H1 (cell line): Measurements from ENCODE around the gene ATMIN. TPM values are rescaled to one million over a fixed set of nuclear protein-coding genes. Genes with fewer than 3 reads are reported as not detected.

Experiments used
- CTCF ChIA-PET: fragments of 300-600 bp; sonication (Branson Sonifier 250); formaldehyde crosslinking; loops from one replicate; lab custom pipeline; 2021; ENCODE audit not compliant: partially characterized antibody; lab: Charles Lee
- POLR2A ChIA-PET: fragments of 300-600 bp; sonication (Branson Sonifier 250); formaldehyde crosslinking; loops from one replicate; lab custom pipeline; 2021; ENCODE audit warnings: inconsistent platforms; ENCODE audit not compliant: partially characterized antibody; lab: Charles Lee
- DNase-seq, 2 experiments: peaks; one replicate each; pipeline versions ENCODE4 v3.0.0 to v3.0.0-alpha.2; 2010 to 2022; ENCODE audit warnings: low spot score in 2 of 2, low read depth in 1 of 2, mixed read lengths in 1 of 2
- FAIRE-seq: peaks from 2 replicates; lab custom pipeline; 2011; peaks lifted over from hg19 to GRCh38; lab: Jason Lieb, UNC
- H2AFZ ChIP-seq: 2 replicates; pipeline ENCODE4 v1.8.1; 2012; ENCODE audit warnings: low read length, inconsistent platforms
- H2AK5ac ChIP-seq: 2 replicates; pipeline ENCODE4 v1.6.1; 2013; ENCODE audit warnings: low read depth, low read length
- H2BK120ac ChIP-seq: replicated peaks from 2 replicates; pipeline ENCODE3; 2013; ENCODE audit warnings: low read depth, low read length, inconsistent platforms
- H2BK12ac ChIP-seq: 2 replicates; pipeline ENCODE4 v1.6.1; 2013; ENCODE audit warnings: low read depth, low read length
- H2BK15ac ChIP-seq: 2 replicates; pipeline ENCODE4 v1.6.1; 2013; ENCODE audit warnings: low read length
- H2BK20ac ChIP-seq: 2 replicates; pipeline ENCODE4 v1.6.1; 2013; ENCODE audit warnings: low read length
- H2BK5ac ChIP-seq: 2 replicates; pipeline ENCODE4 v1.6.1; 2013; ENCODE audit warnings: low read depth, low read length
- H3K14ac ChIP-seq: 2 replicates; pipeline ENCODE4 v1.6.1; 2013; ENCODE audit warnings: inconsistent platforms; ENCODE audit not compliant: insufficient read length
- H3K18ac ChIP-seq: 2 replicates; pipeline ENCODE4 v1.6.1; 2013; ENCODE audit warnings: low read length; ENCODE audit errors: extremely low read depth
- H3K23ac ChIP-seq: 2 replicates; pipeline ENCODE4 v1.6.1; 2013; ENCODE audit warnings: inconsistent platforms; ENCODE audit not compliant: insufficient read length
- H3K23me2 ChIP-seq: 2 replicates; pipeline ENCODE4 v1.6.1; 2013; ENCODE audit warnings: low read depth, low read length
- H3K27ac ChIP-seq: 2 replicates; pipeline ENCODE4 v1.6.1; 2011; ENCODE audit warnings: low read depth, low read length, inconsistent platforms
- H3K27me3 ChIP-seq, 4 experiments: replicated peaks in 1 of 4; 1 replicate in 1 of 4; 2 replicates in 3 of 4; pipeline versions ENCODE4 v1.6.1 to v1.8.1; 2011 to 2013; ENCODE audit warnings: low read length in 3 of 4, mild to moderate bottlenecking in 3 of 4, inconsistent platforms in 2 of 4, mixed read lengths in 2 of 4, moderate library complexity in 1 of 4; ENCODE audit not compliant: control insufficient read depth in 3 of 4, insufficient read depth in 3 of 4; ENCODE audit errors: extremely low read depth in 1 of 4
- H3K36me3 ChIP-seq, 4 experiments: 2 replicates each; pipeline versions ENCODE4 v1.6.1 to v1.8.1; 2011 to 2013; ENCODE audit warnings: mild to moderate bottlenecking in 4 of 4, low read length in 3 of 4, moderate library complexity in 2 of 4, control low read depth in 1 of 4, inconsistent platforms in 1 of 4; ENCODE audit not compliant: insufficient read depth in 4 of 4, control insufficient read depth in 2 of 4
- H3K4ac ChIP-seq: replicated peaks from 2 replicates; pipeline ENCODE3; 2013; ENCODE audit warnings: low read length, low read depth, mixed read lengths, inconsistent platforms; ENCODE audit not compliant: insufficient read length
- H3K4me1 ChIP-seq, 4 experiments: replicated peaks in 1 of 4; 1 replicate in 1 of 4; 2 replicates in 3 of 4; pipeline versions ENCODE4 v1.6.1 to v1.8.1; 2011 to 2013; ENCODE audit warnings: low read length in 3 of 4, inconsistent platforms in 2 of 4, mixed read lengths in 1 of 4; ENCODE audit not compliant: insufficient read depth in 4 of 4, control insufficient read depth in 3 of 4
- H3K4me2 ChIP-seq, 2 experiments: 2 replicates each; pipeline versions ENCODE4 v1.6.1 to v1.8.1; 2011 to 2013; ENCODE audit warnings: low read depth in 2 of 2, low read length in 2 of 2, control low read depth in 1 of 2, inconsistent platforms in 1 of 2, mild to moderate bottlenecking in 1 of 2; ENCODE audit not compliant: insufficient read depth in 1 of 2
- H3K4me3 ChIP-seq, 4 experiments: fragments of 200-600, 300-600 bp in 1 of 4; sonication (generic), shearing (Covaris generic), sonication (Bioruptor Twin) in 1 of 4; 2 replicates each; pipeline versions ENCODE4 v1.5.1 to v1.8.1; 2011 to 2016; ENCODE audit warnings: low read length in 4 of 4, low read depth in 3 of 4, control low read depth in 2 of 4, inconsistent platforms in 2 of 4, mild to moderate bottlenecking in 2 of 4, mixed read lengths in 1 of 4, moderate library complexity in 1 of 4; ENCODE audit not compliant: insufficient read depth in 2 of 4; ENCODE audit errors: extremely low read depth in 1 of 4
- H3K56ac ChIP-seq: replicated peaks from 2 replicates; pipeline ENCODE3; 2013; ENCODE audit warnings: low read depth, mild to moderate bottlenecking, mixed read lengths, low read length, inconsistent platforms; ENCODE audit not compliant: insufficient read length
- H3K79me1 ChIP-seq: 2 replicates; pipeline ENCODE4 v1.6.1; 2013; ENCODE audit warnings: low read depth, low read length, control low read depth
- H3K79me2 ChIP-seq, 2 experiments: 2 replicates each; pipeline versions ENCODE4 v1.6.1 to v1.8.1; 2012 to 2013; ENCODE audit warnings: low read length in 2 of 2, mild to moderate bottlenecking in 2 of 2, inconsistent platforms in 1 of 2; ENCODE audit not compliant: insufficient read depth in 2 of 2, control insufficient read depth in 1 of 2
- H3K9ac ChIP-seq, 4 experiments: replicated peaks in 1 of 4; 1 replicate in 1 of 4; 2 replicates in 3 of 4; pipeline versions ENCODE4 v1.6.1 to v1.8.1; 2011 to 2013; ENCODE audit warnings: low read depth in 3 of 4, low read length in 3 of 4, control low read depth in 2 of 4, mild to moderate bottlenecking in 2 of 4, moderate library complexity in 2 of 4, inconsistent platforms in 1 of 4; ENCODE audit errors: extremely low read depth in 1 of 4
- H3K9me3 ChIP-seq, 2 experiments: 2 replicates each; pipeline versions ENCODE4 v1.6.1 to v1.8.1; 2012 to 2013; ENCODE audit warnings: mild to moderate bottlenecking in 2 of 2, moderate library complexity in 2 of 2, control low read depth in 1 of 2, inconsistent platforms in 1 of 2, low read depth in 1 of 2, low read length in 1 of 2, mixed read lengths in 1 of 2; ENCODE audit not compliant: insufficient read depth in 2 of 2
- H4K20me1 ChIP-seq, 2 experiments: replicated peaks in 1 of 2; 2 replicates each; pipeline versions ENCODE3 to v1.8.1; 2011 to 2013; ENCODE audit warnings: inconsistent platforms in 2 of 2, low read length in 2 of 2, mild to moderate bottlenecking in 1 of 2; ENCODE audit not compliant: insufficient read depth in 2 of 2, control insufficient read depth in 1 of 2
- H4K5ac ChIP-seq: 2 replicates; pipeline ENCODE4 v1.6.1; 2013; ENCODE audit warnings: low read length, low read depth, mixed read lengths, inconsistent platforms; ENCODE audit not compliant: insufficient read length
- H4K8ac ChIP-seq: 2 replicates; pipeline ENCODE4 v1.8.0; 2013; ENCODE audit warnings: mild to moderate bottlenecking, moderate library complexity, low read length, inconsistent platforms; ENCODE audit not compliant: insufficient read depth; ENCODE audit errors: extremely low read depth
- H4K91ac ChIP-seq: replicated peaks from 2 replicates; pipeline ENCODE3; 2013; ENCODE audit warnings: low read length, mixed read lengths, inconsistent platforms; ENCODE audit not compliant: insufficient read length
- CBX8 ChIP-seq: fragments of 300-800, 300-1000 bp; sonication (generic); IDR thresholded peaks from 2 replicates; pipeline ENCODE4 v1.7.1; 2016; ENCODE audit warnings: low read depth, low read length, borderline replicate concordance
- PHF8 ChIP-seq: fragments of 200-600 bp; sonication (generic); conservative IDR thresholded peaks from 2 replicates; pipeline ENCODE4 v1.7.1; 2012; ENCODE audit warnings: low read depth, mild to moderate bottlenecking, inconsistent platforms, low read length, moderate library complexity
- POLR2AphosphoS5 ChIP-seq: IDR thresholded peaks from 2 replicates; pipeline ENCODE4 v1.6.1; 2011; ENCODE audit warnings: low read depth, low read length
- RNF2 ChIP-seq: fragments of 200-900, 300-1000 bp; sonication (generic); IDR thresholded peaks from 2 replicates; pipeline ENCODE4 v1.7.1; 2016; ENCODE audit warnings: borderline replicate concordance, low read depth, mild to moderate bottlenecking, antibody characterized with exemption, low read length; ENCODE audit not compliant: poor library complexity, severe bottlenecking; ENCODE audit errors: missing control alignments
- WGBS, 2 experiments: shearing (Covaris generic) in 1 of 2; methylation state at CpG; one replicate each; pipeline versions ENCODE4 v1.1.6 to v1.1.7; 2013 to 2015; ENCODE audit warnings: low lambda C conversion rate in 2 of 2, mixed read lengths in 2 of 2, inconsistent platforms in 1 of 2, low coverage in 1 of 2, missing lambda C conversion rate in 1 of 2; ENCODE audit not compliant: insufficient replicate concordance in 2 of 2, insufficient coverage in 1 of 2, insufficient read length in 1 of 2; ENCODE audit errors: extremely low coverage in 1 of 2, missing lambda C conversion rate in 1 of 2; 5-methylcytosine and 5-hydroxymethylcytosine counted together
- polyA plus RNA-seq, 7 experiments: library from polyadenylated mRNA; depleted of rRNA in 3 of 7; stranded (reverse) in 5 of 7; unstranded in 2 of 7; fragments of >200 nt in 5 of 7; fragments of 200-250 nt in 2 of 7; gene quantifications; 1 replicate in 5 of 7; 2 replicates in 1 of 7; 4 replicates in 1 of 7; pipeline versions ENCODE4 v1.2.1 to v1.2.3, GENCODE V29; 2011 to 2013; ENCODE audit warnings: missing spikeins in 2 of 7, mixed read lengths in 2 of 7
- total RNA-seq: library from RNA; stranded (reverse); fragmentation: NEBNext Ultra II Directional; extraction: Animal tissue kit (Norgen Biotek cat#: 25700); gene quantifications from 2 replicates; pipeline ENCODE4 v1.2.1, GENCODE V29; 2021

The ATMIN gene
- total and polyA plus RNA-seq, 2 of the 8 experiments (the other 6 are each of a cell fraction or from before 2014, with no cell fraction given), result 34.8 to 59.8 TPM

GRCh38 chr16:80991792-80992430 lies 43.7 kb upstream of the ATMIN start:
- H4K20me1 ChIP-seq, result peaks cover 10 to 12% of the 10 kb centered on the region in 2 experiments
- no peak overlapping the region for H2BK5ac ChIP-seq
- H2AFZ ChIP-seq, result no peak overlapping the region
- no peak overlapping the region for H2BK20ac ChIP-seq
- H4K5ac ChIP-seq, result no peak overlapping the region
- no peak overlapping the region for H3K4me2 ChIP-seq
- H3K27me3 ChIP-seq, result no peaks in the 10 kb centered on the region; a peak in 2 of 7 replicates
- H3K4me1 ChIP-seq, result peaks cover 0 to 9% (median 4%) of the 10 kb centered on the region in 4 experiments; a peak in 5 of 7 replicates
- WGBS, 2 experiments, result 58% methylated on average over 6 of the region's 6 CpGs; no CpG with 5 or more reads in 1 of the 2 experiments
- DNase-seq (no peak), FAIRE-seq (no peak)
- no peak overlapping the region for H3K4me3 ChIP-seq
- POLR2A ChIA-PET, result no interaction called here
- H4K8ac ChIP-seq, result no peak overlapping the region
- no peak overlapping the region for H4K91ac ChIP-seq
- H3K36me3 ChIP-seq, result no peaks in the 10 kb centered on the region
- no peaks in the 10 kb centered on the region for H3K23me2 ChIP-seq
- no peak overlapping the region for H2BK120ac ChIP-seq
- H3K79me1 ChIP-seq, result no peaks in the 10 kb centered on the region; the same call in 1 of the 2 replicates
- peaks cover 0 to 24% of the 10 kb centered on the region in 2 experiments; a peak in 2 of 4 replicates for H3K79me2 ChIP-seq
- no peak overlapping the region for H3K4ac ChIP-seq
- CTCF ChIA-PET, result interaction anchor here (1.2 to 10.6 kb wide), 5 partner anchors 11 to 67 kb away, joined by 3 to 83 read pairs (median 5); no protein-coding TSS in a partner anchor
- no peak overlapping the region for H3K23ac ChIP-seq
- H2BK12ac ChIP-seq, result no peak overlapping the region
- H3K9me3 ChIP-seq, result no peaks in the 10 kb centered on the region
- H3K27ac ChIP-seq, result no peak overlapping the region
- H2BK15ac ChIP-seq, result no peak overlapping the region
- H2AK5ac ChIP-seq, result no peak overlapping the region
- TF ChIP-seq RNF2 (no peak), POLR2AphosphoS5 (no peak), PHF8 (no peak), CBX8 (no peak)
- H3K56ac ChIP-seq, result no peak overlapping the region
- H3K14ac ChIP-seq, result no peak overlapping the region
- H3K9ac ChIP-seq, result no peak overlapping the region
- no peak overlapping the region for H3K18ac ChIP-seq
